Natural killer cell (primary cell): ENCODE results near the gene AGAP5. TPM values are rescaled to one million over a fixed set of nuclear protein-coding genes. Genes with fewer than 3 reads are reported as not detected.

ENCODE experiments used
- ATAC-seq, 3 donors: fragments of 150-1000 bp in 2 of 3; fragments of 200-7000 bp in 1 of 3; cut with Tn5 transposase; 1 replicate in 1 of 3; 2 replicates in 2 of 3; pipeline ENCODE4 v1.10.0; 2021; ENCODE audit warnings: mild to moderate bottlenecking in 2 of 3, moderate library complexity in 2 of 3
- DNase-seq, 2 donors: peaks; one replicate each; pipeline versions ENCODE4 v3.0.0 to v3.0.0-alpha.2; 2013 to 2021; ENCODE audit warnings: mixed read lengths in 1 of 2
- H3K27ac ChIP-seq: one replicate; pipeline ENCODE4 v1.5.1; 2013; ENCODE audit warnings: mild to moderate bottlenecking, low read length
- H3K27me3 ChIP-seq: one replicate; pipeline ENCODE4 v1.6.1; 2013; ENCODE audit warnings: low read length; ENCODE audit not compliant: control insufficient read depth, insufficient read depth
- H3K36me3 ChIP-seq: one replicate; pipeline ENCODE4 v1.6.1; 2013; ENCODE audit warnings: low read length; ENCODE audit not compliant: control insufficient read depth, insufficient read depth
- H3K4me1 ChIP-seq: one replicate; pipeline ENCODE4 v1.6.1; 2013; ENCODE audit warnings: low read length; ENCODE audit not compliant: control insufficient read depth, insufficient read depth
- H3K4me3 ChIP-seq: one replicate; pipeline ENCODE4 v1.5.1; 2013; ENCODE audit warnings: low read length
- H3K9me3 ChIP-seq: one replicate; pipeline ENCODE4 v1.6.1; 2013; ENCODE audit warnings: low read length; ENCODE audit not compliant: control insufficient read depth, insufficient read depth
- H3K27ac Mint-ChIP-seq, 2 donors: one replicate each; pipeline ENCODE4 v1.8.0; 2022; ENCODE audit warnings: mild to moderate bottlenecking in 2 of 2, mixed read lengths in 2 of 2, moderate library complexity in 1 of 2
- H3K27me3 Mint-ChIP-seq, 2 donors: one replicate each; pipeline ENCODE4 v1.8.0; 2022; ENCODE audit warnings: low read depth in 2 of 2, mixed read lengths in 2 of 2
- H3K36me3 Mint-ChIP-seq: one replicate; pipeline ENCODE4 v1.8.0; 2022; ENCODE audit warnings: mixed read lengths
- H3K4me1 Mint-ChIP-seq, 2 donors: one replicate each; pipeline ENCODE4 v1.8.0; 2022; ENCODE audit warnings: mixed read lengths in 2 of 2
- H3K4me3 Mint-ChIP-seq: one replicate; pipeline ENCODE4 v1.8.0; 2022; ENCODE audit warnings: mild to moderate bottlenecking, moderate library complexity, mixed read lengths
- H3K9me3 Mint-ChIP-seq, 2 donors: one replicate each; pipeline ENCODE4 v1.8.0; 2022; ENCODE audit warnings: mixed read lengths in 2 of 2
- CTCF ChIP-seq: fragments of 200-600 bp; IDR thresholded peaks from one replicate; pipeline ENCODE4 v1.8.0; 2022; ENCODE audit warnings: antibody characterized with exemption
- WGBS: methylation state at CpG from one replicate; pipeline ENCODE4 v1.1.7; 2013; ENCODE audit warnings: missing lambda C conversion rate; ENCODE audit not compliant: insufficient coverage; 5-methylcytosine and 5-hydroxymethylcytosine counted together
- intact Hi-C: fragments of 100-400 bp; cut with micrococcal nuclease; formaldehyde crosslinking; loops from one replicate; pipeline ENCODE4 v1.14.2; 2022
- total RNA-seq, 4 donors: library from RNA; stranded (reverse); fragments of 120-200 nt in 1 of 4; gene quantifications; one replicate each; pipeline versions ENCODE4 v1.2.3 to v1.2.4, GENCODE V29; 2013 to 2022

AGAP5 gene
- total RNA-seq, 3 donors from 2014 or later (not counting 1 experiment from before 2014, with no cell fraction given), result 8.4 to 14.6 (median 9.4) TPM

- Histone ChIP-seq H3K27me3 (no peaks in the 10 kb centered on the region), H3K36me3 (no peaks in the 10 kb centered on the region), H3K27ac (no peak overlapping the region), H3K4me3 (no peak overlapping the region), H3K4me1 (no peaks in the 10 kb centered on the region), H3K9me3 (no peaks in the 10 kb centered on the region)
- TF ChIP-seq CTCF, result no peak
- 83% methylated on average over 3 of the region's 3 CpGs for WGBS
- intact Hi-C loops, result no loop called here
- peaks cover 3 to 7% of the 10 kb centered on the region in 2 donors for H3K27me3 Mint-ChIP-seq
- no peak overlapping the region for H3K4me3 Mint-ChIP-seq
- H3K36me3 Mint-ChIP-seq, result no peaks in the 10 kb centered on the region
- H3K4me1 Mint-ChIP-seq, result no peaks in the 10 kb centered on the region
- no peak overlapping the region for H3K27ac Mint-ChIP-seq
- no peak for ATAC-seq
- no peak for DNase-seq
- H3K9me3 Mint-ChIP-seq, result no peaks in the 10 kb centered on the region
These were observed 58.6 kb downstream of the AGAP5 start for GRCh38 chr10:73639286-73639685.

DNA sequence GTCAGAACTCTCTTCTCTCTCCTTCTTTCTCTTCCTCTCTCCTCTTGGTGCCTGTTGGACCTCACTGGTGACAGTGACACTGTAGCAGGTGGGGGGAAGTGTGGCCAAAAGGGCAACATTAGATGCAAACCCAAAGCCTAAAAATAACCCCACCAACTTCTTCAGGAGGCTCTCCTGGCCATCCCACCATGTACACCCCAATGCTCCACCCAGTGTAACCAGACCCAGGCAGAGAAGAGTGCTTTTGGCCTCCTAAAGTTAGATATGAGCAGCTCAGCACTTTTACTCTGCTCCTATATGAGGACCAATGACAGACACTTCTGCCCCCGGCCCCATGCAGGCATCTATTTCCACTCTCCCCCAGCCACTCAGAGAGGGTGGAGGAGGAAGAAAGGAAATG lies 62.1 kb downstream of the AGAP5 start:
- H3K36me3 ChIP-seq, result no peaks in the 10 kb centered on the region
- no peaks in the 10 kb centered on the region for H3K4me1 ChIP-seq
- no peak for ATAC-seq
- H3K27me3 ChIP-seq, result no peaks in the 10 kb centered on the region
- H3K4me3 Mint-ChIP-seq, result no peak overlapping the region
- H3K9me3 ChIP-seq, result no peaks in the 10 kb centered on the region
- H3K9me3 Mint-ChIP-seq, result no peaks in the 10 kb centered on the region
- H3K36me3 Mint-ChIP-seq, result no peaks in the 10 kb centered on the region
- TF ChIP-seq CTCF, result no peak
- peaks cover 0 to 7% of the 10 kb centered on the region in 2 donors for H3K27me3 Mint-ChIP-seq
- WGBS, result no CpG with 5 or more reads among the region's 1 CpG
- no peak overlapping the region for H3K4me3 ChIP-seq
- intact Hi-C loops, result no loop called here
- no peaks in the 10 kb centered on the region for H3K4me1 Mint-ChIP-seq
- no peak overlapping the region for H3K27ac ChIP-seq
- no peak for DNase-seq
- no peak overlapping the region for H3K27ac Mint-ChIP-seq

DNA sequence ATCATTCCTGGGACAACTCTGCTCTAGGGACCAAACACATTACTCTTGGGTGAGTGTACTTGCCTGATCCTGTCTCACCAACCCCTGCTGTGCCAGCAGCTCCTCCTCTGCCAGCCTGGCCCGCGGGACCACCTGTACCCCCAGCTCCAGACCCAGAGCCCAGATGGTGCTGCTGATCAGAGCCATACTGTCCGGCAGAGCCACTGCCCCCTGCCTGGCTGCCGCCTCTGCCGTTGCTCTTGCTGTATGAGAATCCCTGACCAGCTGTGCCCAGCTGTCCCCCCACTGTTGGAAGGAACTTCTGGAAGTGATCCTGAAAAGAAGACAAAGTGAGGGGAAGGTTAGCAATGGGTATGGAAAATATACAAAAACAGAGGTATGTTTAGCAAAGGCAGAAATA lies 63.5 kb downstream of the AGAP5 start:
- H3K27ac Mint-ChIP-seq, result no peak overlapping the region
- no peak overlapping the region for H3K4me3 Mint-ChIP-seq
- peaks cover 0 to 7% of the 10 kb centered on the region in 2 donors for H3K27me3 Mint-ChIP-seq
- H3K36me3 Mint-ChIP-seq, result no peaks in the 10 kb centered on the region
- no peak for ATAC-seq
- no peak for DNase-seq
- Histone ChIP-seq H3K36me3 (no peaks in the 10 kb centered on the region), H3K4me3 (no peak overlapping the region), H3K9me3 (no peaks in the 10 kb centered on the region), H3K27me3 (no peaks in the 10 kb centered on the region), H3K4me1 (no peaks in the 10 kb centered on the region), H3K27ac (no peak overlapping the region)
- intact Hi-C loops, result no loop called here
- H3K4me1 Mint-ChIP-seq, result no peaks in the 10 kb centered on the region
- no peaks in the 10 kb centered on the region for H3K9me3 Mint-ChIP-seq
- TF ChIP-seq CTCF, result no peak
- 91% methylated on average over 5 of the region's 5 CpGs for WGBS

- Mint-ChIP-seq H3K9me3 (no peaks in the 10 kb centered on the region), H3K4me3 (no peak overlapping the region), H3K4me1 (peaks cover 9 to 22% of the 10 kb centered on the region in 2 donors), H3K36me3 (no peaks in the 10 kb centered on the region), H3K27ac (no peak overlapping the region), H3K27me3 (no peaks in the 10 kb centered on the region)
- Histone ChIP-seq H3K27me3 (no peaks in the 10 kb centered on the region), H3K4me1 (peaks cover 7% of the 10 kb centered on the region), H3K27ac (no peak overlapping the region), H3K9me3 (no peaks in the 10 kb centered on the region), H3K4me3 (no peak overlapping the region), H3K36me3 (no peaks in the 10 kb centered on the region)
- ATAC-seq, result no peak
- intact Hi-C loops, result no loop called here
- no peak for TF ChIP-seq CTCF
- no peak for DNase-seq
- 98% methylated on average over 5 of the region's 5 CpGs for WGBS
These were observed 68.7 kb downstream of the AGAP5 start for GRCh38 chr10:73629165-73629564.
